ENCODE results near the gene HVCN1.

The HVCN1 gene

DNA sequence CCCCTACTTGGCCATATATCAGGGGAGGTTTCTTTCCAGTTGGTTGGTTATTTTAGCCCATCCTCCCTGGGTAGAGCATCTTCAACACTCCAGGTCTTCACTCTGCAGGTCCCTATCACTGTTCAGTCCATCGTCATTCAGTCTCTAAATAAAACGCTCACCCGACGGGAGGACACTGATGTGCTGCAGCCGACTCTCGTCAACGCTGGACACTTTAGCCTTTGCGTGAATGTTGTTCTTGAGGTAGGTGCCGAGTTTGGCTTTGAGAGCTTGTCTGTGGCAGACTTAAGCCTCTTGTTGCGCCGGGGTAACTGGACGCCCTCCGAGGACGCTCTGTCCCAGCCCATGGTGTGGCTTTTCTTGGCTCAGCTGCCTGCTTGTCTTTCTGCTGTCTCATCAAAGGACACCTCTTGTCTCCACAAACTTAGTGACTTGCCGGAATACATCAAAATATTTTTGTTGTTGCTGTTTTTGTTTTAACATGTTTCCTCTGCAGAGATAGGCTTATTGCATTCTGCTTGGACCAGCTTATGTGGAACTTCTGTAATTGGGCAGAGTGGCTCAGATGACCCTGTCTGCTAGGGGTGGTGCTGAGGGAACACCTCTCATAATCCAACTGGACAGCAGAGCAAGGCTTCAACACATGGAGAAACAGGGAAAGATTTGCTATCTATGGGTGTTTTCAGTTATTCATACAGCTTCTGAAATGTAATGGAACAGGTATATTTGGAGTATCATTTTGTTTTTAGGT lies 48.5 kb downstream of the HVCN1 start:
- no peaks in the 10 kb centered on the region for H3K79me2 ChIP-seq
- H3K27ac ChIP-seq, result no peak overlapping the region
- no peaks in the 10 kb centered on the region for H3K36me3 ChIP-seq (ENCODE audit: control insufficient read depth, insufficient read depth, low read length)
- H3K9ac ChIP-seq, result no peak overlapping the region
- H3K27me3 ChIP-seq (ENCODE audit: control insufficient read depth, insufficient read depth, low read length), result no peaks in the 10 kb centered on the region
- TF ChIP-seq, protein P1, sequence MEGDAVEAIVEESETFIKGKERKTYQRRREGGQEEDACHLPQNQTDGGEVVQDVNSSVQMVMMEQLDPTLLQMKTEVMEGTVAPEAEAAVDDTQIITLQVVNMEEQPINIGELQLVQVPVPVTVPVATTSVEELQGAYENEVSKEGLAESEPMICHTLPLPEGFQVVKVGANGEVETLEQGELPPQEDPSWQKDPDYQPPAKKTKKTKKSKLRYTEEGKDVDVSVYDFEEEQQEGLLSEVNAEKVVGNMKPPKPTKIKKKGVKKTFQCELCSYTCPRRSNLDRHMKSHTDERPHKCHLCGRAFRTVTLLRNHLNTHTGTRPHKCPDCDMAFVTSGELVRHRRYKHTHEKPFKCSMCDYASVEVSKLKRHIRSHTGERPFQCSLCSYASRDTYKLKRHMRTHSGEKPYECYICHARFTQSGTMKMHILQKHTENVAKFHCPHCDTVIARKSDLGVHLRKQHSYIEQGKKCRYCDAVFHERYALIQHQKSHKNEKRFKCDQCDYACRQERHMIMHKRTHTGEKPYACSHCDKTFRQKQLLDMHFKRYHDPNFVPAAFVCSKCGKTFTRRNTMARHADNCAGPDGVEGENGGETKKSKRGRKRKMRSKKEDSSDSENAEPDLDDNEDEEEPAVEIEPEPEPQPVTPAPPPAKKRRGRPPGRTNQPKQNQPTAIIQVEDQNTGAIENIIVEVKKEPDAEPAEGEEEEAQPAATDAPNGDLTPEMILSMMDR (IDR thresholded peaks at IDR 0.05), result no peak
- H3K4me2 ChIP-seq (ENCODE audit: low read length), result no peak overlapping the region
- H2AFZ ChIP-seq, result no peak overlapping the region
- H3K4me3 ChIP-seq (ENCODE audit: low read depth, low read length), result no peak overlapping the region
- H3K4me1 ChIP-seq, result no peaks in the 10 kb centered on the region
- no peaks in the 10 kb centered on the region for H3K9me3 ChIP-seq (ENCODE audit: control insufficient read depth, low read length)

DNA sequence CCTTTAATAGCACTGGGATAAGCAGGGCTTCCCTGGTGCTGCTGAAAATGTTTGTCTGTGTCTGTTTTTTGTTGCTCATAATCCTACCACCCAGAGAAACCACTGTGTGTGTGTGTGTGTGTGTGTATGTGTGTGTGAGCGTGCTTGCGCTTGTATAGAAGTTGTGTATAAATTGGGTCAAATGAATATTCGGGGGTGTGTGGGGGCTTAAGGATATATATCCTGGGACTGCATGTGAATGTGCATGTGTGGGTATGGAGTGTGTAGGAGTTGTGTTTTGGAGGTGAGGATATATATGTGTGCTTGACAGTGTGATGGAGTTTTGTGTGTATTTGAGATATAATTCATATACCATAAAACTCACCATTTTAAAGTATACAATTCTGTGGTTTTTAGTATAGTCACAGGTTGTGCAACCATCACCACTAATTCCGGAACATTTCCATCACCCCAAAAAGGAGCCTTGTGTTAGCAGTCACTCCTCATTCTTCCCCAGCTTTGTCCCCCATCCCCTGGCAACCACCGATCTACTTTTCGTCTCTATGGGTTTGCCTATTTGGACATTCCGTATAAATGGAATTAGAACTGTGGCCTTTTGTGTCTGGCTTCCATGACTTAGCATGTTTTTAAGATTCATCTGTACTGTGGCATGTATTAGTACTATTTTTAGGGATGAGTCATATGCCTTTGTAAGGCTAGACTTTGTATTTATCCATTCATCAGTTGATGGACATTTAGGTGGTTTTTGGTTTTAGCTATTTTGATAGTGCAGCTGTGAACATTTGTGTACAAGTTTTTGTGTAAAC lies 49.4 kb downstream of the HVCN1 start:
- Histone ChIP-seq H3K79me2 (no peaks in the 10 kb centered on the region), H3K9ac (no peak overlapping the region), H3K4me1 (no peaks in the 10 kb centered on the region), H3K27me3 (ENCODE audit: control insufficient read depth, insufficient read depth, low read length) (no peaks in the 10 kb centered on the region), H3K4me2 (ENCODE audit: low read length) (no peak overlapping the region), H3K9me3 (ENCODE audit: control insufficient read depth, low read length) (no peaks in the 10 kb centered on the region), H3K4me3 (ENCODE audit: low read depth, low read length) (no peak overlapping the region), H3K27ac (no peak overlapping the region), H2AFZ (no peak overlapping the region), H3K36me3 (ENCODE audit: control insufficient read depth, insufficient read depth, low read length) (no peaks in the 10 kb centered on the region)
- TF ChIP-seq, protein P1 (IDR thresholded peaks at IDR 0.05), result no peak

DNA sequence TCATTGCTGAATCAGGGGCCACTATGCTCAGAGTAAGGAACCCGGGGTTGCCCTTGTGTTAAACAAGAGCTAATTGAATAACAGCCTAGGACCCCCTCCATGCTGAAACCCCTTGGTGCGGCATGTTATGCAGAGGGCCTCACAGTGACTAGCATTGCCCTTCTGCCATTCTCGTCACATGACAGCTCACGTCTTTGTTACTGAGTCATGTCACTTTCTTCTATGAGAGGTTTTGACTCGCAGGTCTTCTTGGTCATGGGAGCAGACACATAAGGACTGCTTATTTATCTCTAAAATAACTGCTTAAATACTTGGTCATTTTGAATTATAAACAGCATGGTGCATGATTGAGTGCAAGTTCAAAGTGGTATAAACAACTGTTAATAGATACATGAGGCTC lies 50.1 kb downstream of the HVCN1 start:
- TF ChIP-seq, protein P1 (IDR thresholded peaks at IDR 0.05), result no peak
- Histone ChIP-seq H3K27me3 (ENCODE audit: control insufficient read depth, insufficient read depth, low read length) (no peaks in the 10 kb centered on the region), H2AFZ (no peak overlapping the region), H3K9ac (no peak overlapping the region), H3K4me3 (ENCODE audit: low read depth, low read length) (no peak overlapping the region), H3K27ac (no peak overlapping the region), H3K36me3 (ENCODE audit: control insufficient read depth, insufficient read depth, low read length) (no peaks in the 10 kb centered on the region), H3K79me2 (no peaks in the 10 kb centered on the region), H3K9me3 (ENCODE audit: control insufficient read depth, low read length) (no peaks in the 10 kb centered on the region), H3K4me1 (no peaks in the 10 kb centered on the region), H3K4me2 (ENCODE audit: low read length) (no peak overlapping the region)

DNA sequence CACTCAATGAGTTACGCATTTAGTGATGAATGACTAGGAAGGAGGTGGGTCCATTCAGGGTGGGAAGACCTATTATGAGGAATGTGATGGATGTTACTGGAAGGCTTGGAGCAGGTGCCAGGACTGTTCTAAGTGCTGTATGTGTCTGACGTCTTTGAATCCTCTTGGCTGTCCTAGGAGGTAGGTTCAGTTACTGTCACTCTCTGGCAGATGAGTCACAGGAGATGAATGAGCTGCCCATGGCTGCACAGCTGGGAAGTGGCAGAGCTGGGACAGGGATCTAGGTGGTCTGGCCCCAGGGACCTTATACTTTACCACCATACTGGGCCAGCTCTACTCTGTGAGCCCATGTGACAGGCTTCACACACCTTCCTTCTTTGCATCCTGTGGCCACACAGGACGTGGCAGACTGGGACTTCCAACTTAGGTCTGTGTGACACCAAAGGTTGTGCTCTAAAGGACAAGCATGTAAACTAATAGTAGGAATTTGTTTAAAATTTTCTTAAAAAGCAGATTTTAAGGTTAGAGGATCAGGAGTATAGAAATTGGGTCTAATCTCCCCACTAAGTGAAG lies 51.0 kb downstream of the HVCN1 start:
- no peak overlapping the region for H3K4me3 ChIP-seq (ENCODE audit: low read depth, low read length)
- no peaks in the 10 kb centered on the region for H3K9me3 ChIP-seq (ENCODE audit: control insufficient read depth, low read length)
- H3K79me2 ChIP-seq, result no peaks in the 10 kb centered on the region
- no peaks in the 10 kb centered on the region for H3K4me1 ChIP-seq
- H3K4me2 ChIP-seq (ENCODE audit: low read length), result no peak overlapping the region
- no peak overlapping the region for H2AFZ ChIP-seq
- H3K27ac ChIP-seq, result no peak overlapping the region
- no peak overlapping the region for H3K9ac ChIP-seq
- H3K36me3 ChIP-seq (ENCODE audit: control insufficient read depth, insufficient read depth, low read length), result no peaks in the 10 kb centered on the region
- no peaks in the 10 kb centered on the region for H3K27me3 ChIP-seq (ENCODE audit: control insufficient read depth, insufficient read depth, low read length)
- TF ChIP-seq, protein P1 (IDR thresholded peaks at IDR 0.05), result no peak

All from parathyroid adenoma (tissue), 2 donors.